HG02798 (cell line): ENCODE data around the gene APOA4.

ENCODE experiments used
- ATAC-seq: cut with Tn5 transposase; IDR thresholded peaks from one replicate; pipeline ENCODE4 v1.9.1; 2021; ENCODE audit warnings: mild to moderate bottlenecking; ENCODE audit not compliant: unreplicated experiment, poor library complexity

The APOA4 gene

GRCh38 chr11:116786326-116786725 is 36.8 kb downstream of the APOA4 start:
- ATAC-seq = no peak

GRCh38 chr11:116782728-116783127 is 40.4 kb downstream of the APOA4 start:
- peak; percentile 49 for ATAC-seq

- ATAC-seq = no peak
Observed at GRCh38 chr11:116778556-116778955, 44.5 kb downstream of the APOA4 start.

GRCh38 chr11:116777056-116777455 is 46.0 kb downstream of the APOA4 start:
- ATAC-seq = no peak

GRCh38 chr11:116776522-116776984 is 46.6 kb downstream of the APOA4 start:
- ATAC-seq = no peak

- ATAC-seq = no peak
Observed at GRCh38 chr11:116775975-116776374, 47.1 kb downstream of the APOA4 start.

GRCh38 chr11:116774661-116775060 is 48.4 kb downstream of the APOA4 start:
- ATAC-seq = no peak

GRCh38 chr11:116773203-116774097 is 49.7 kb downstream of the APOA4 start:
- ATAC-seq = no peak

GRCh38 chr11:116772443-116773202 is 50.5 kb downstream of the APOA4 start, which contains the start of gene BUD13:
Gene BUD13, minus strand, starts transcription at chr11:116772987. Its CDS starts 23 bp downstream, at chr11:116772964.
- ATAC-seq = peak; percentile 90

- no peak for ATAC-seq
Observed at GRCh38 chr11:116771935-116772334, 51.2 kb downstream of the APOA4 start.
